AG04450 (cell line): ENCODE measurements around the gene WWC2. TPM values are rescaled to one million over a fixed set of nuclear protein-coding genes. Genes with fewer than 3 reads are reported as not detected.

Experiments used
- CTCF ChIA-PET: fragments of 300-600, 350-600 bp; formaldehyde crosslinking; extraction: SDS; loops from one replicate; lab custom pipeline; 2022; ENCODE audit warnings: antibody characterized with exemption, inconsistent platforms; lab: Charles Lee
- POLR2A ChIA-PET: fragments of 350-600 bp; formaldehyde crosslinking; extraction: SDS; loops from one replicate; lab custom pipeline; 2021; ENCODE audit warnings: antibody characterized with exemption, inconsistent platforms; lab: Yijun Ruan, JAX
- DNase-seq: peaks from one replicate; pipeline ENCODE4 v3.0.0-alpha.2; 2011; ENCODE audit warnings: low read depth, low spot score
- H3K27ac ChIP-seq: one replicate; pipeline ENCODE4 v1.5.1; 2012; ENCODE audit warnings: low read depth, low read length, control low read depth
- H3K27me3 ChIP-seq: one replicate; pipeline ENCODE4 v1.6.0; 2012; ENCODE audit warnings: low read length; ENCODE audit not compliant: control insufficient read depth, insufficient read depth
- H3K4me3 ChIP-seq: 2 replicates; pipeline ENCODE4 v1.5.1; 2011; ENCODE audit warnings: mild to moderate bottlenecking, low read depth, low read length, control low read depth
- H3K9me3 ChIP-seq: 2 replicates; pipeline ENCODE4 v1.5.1; 2012; ENCODE audit warnings: low read length; ENCODE audit not compliant: control insufficient read depth, insufficient read depth
- polyA plus RNA-seq: library from polyadenylated mRNA; depleted of rRNA; stranded (reverse); fragments of >200 nt; gene quantifications from 2 replicates; pipeline ENCODE4 v1.2.3, GENCODE V29; 2011
- TF ChIP-seq, protein P1 (sequence below): IDR thresholded peaks from 2 replicates; pipeline ENCODE4 v1.5.1; 2011; ENCODE audit warnings: low read depth, low read length, control low read depth, inconsistent platforms

Gene WWC2
- polyA plus RNA-seq, 1 experiment: 43.6 TPM

DNA sequence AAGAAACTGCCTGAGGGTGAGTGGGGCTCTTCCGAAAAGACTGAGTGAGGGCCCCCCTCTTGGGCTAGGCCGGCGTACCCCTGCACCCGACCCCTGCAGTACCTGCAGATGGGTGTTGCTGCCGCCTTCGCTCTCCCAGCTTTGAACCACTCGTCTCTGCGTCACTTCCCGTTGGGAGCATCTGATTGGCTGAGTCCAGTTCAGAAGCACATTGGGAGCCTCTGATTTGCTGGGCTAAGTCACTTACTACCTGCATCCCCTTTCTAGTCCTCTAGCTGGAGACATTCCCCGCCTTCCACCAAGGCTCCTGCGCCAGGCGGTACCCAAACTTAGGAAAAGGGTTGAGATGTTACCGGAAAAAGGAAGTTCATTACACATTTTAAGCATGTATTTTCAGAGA is 20.4 kb upstream of the WWC2 start:
- CTCF ChIA-PET: interaction anchor here (0.7 kb wide), 2 partner anchors 141 to 171 kb away, joined by 3 to 5 read pairs; no protein-coding TSS in a partner anchor
- Histone ChIP-seq H3K4me3 (no peak overlapping the region), H3K27ac (no peak overlapping the region), H3K9me3 (no peaks in the 10 kb centered on the region; the same call in 1 of the 2 replicates), H3K27me3 (no peaks in the 10 kb centered on the region)
- TF ChIP-seq, protein P1, sequence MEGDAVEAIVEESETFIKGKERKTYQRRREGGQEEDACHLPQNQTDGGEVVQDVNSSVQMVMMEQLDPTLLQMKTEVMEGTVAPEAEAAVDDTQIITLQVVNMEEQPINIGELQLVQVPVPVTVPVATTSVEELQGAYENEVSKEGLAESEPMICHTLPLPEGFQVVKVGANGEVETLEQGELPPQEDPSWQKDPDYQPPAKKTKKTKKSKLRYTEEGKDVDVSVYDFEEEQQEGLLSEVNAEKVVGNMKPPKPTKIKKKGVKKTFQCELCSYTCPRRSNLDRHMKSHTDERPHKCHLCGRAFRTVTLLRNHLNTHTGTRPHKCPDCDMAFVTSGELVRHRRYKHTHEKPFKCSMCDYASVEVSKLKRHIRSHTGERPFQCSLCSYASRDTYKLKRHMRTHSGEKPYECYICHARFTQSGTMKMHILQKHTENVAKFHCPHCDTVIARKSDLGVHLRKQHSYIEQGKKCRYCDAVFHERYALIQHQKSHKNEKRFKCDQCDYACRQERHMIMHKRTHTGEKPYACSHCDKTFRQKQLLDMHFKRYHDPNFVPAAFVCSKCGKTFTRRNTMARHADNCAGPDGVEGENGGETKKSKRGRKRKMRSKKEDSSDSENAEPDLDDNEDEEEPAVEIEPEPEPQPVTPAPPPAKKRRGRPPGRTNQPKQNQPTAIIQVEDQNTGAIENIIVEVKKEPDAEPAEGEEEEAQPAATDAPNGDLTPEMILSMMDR: no peak
- POLR2A ChIA-PET: no interaction called here
- no peak for DNase-seq

DNA sequence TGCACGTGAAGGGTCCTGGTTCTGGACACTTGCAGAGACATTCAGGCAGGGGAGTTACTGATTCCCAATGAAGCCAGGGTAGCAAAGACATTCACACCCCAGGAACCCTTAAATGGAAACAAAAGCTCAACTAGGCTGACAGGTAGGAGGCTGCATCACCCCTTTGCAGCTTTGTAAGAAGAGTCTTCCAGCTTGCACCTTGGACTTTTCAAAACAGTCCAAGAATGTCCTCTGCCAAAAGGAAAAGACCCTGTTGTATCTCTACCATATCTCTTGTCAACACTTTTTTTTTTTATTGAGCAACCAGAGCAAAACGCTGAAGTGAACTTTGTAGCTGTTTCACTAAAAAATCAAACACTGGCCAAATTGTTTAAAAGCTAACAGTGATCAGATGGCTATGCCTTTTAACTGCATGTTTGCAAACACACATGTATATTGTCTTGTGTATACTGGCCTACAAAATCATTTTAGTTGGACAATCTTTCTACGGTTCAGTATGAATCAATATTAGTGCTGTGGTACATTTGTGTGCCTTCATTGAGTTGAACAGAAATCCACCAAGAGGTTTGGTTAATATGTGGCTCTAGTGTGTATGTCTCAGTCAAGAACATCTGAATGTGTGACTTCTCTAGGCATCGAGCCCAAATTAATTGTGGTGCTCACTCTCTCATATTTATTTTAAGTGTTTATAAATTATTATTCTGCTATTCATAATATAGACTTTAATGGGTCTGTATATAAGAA is 18.5 kb upstream of the WWC2 start:
- no peak overlapping the region for H3K27ac ChIP-seq
- no peak for DNase-seq
- TF ChIP-seq, protein P1: no peak
- ChIA-PET CTCF (interaction anchor here (1.0 to 1.4 kb wide), 3 partner anchors 142 to 181 kb away, joined by 3 to 5 read pairs (median 3); no protein-coding TSS in a partner anchor), POLR2A (interaction anchor here (1.4 kb wide), 1 partner anchor 18 kb away, joined by 5 read pairs; the partner anchor contains the start of gene WWC2)
- H3K9me3 ChIP-seq: no peaks in the 10 kb centered on the region; the same call in 1 of the 2 replicates
- no peak overlapping the region for H3K4me3 ChIP-seq
- no peaks in the 10 kb centered on the region for H3K27me3 ChIP-seq

DNA sequence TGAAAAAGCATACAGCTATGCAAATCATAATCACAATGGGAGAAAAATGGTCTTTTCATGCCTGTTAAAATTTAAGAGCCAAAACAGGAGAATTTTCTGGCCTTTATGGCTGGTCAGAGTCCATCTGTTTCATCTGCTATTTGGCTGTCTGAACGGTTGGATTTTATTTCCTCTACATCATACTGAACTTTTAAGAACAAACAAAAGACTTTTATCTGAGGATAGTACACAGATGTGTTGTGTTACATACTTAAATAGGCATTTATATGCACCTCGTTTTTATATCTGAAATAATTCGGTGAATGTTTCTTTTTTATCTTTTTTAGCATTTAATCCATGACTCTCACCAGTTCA is 18.0 kb upstream of the WWC2 start:
- DNase-seq: no peak
- ChIA-PET CTCF (interaction anchor here (1.0 to 1.4 kb wide), 3 partner anchors 143 to 181 kb away, joined by 3 to 5 read pairs (median 3); no protein-coding TSS in a partner anchor), POLR2A (interaction anchor here (1.4 kb wide), 1 partner anchor 17 kb away, joined by 5 read pairs; the partner anchor contains the start of gene WWC2)
- no peaks in the 10 kb centered on the region for H3K27me3 ChIP-seq
- no peak overlapping the region for H3K27ac ChIP-seq
- no peaks in the 10 kb centered on the region; the same call in 1 of the 2 replicates for H3K9me3 ChIP-seq
- TF ChIP-seq, protein P1: no peak
- no peak overlapping the region for H3K4me3 ChIP-seq

DNA sequence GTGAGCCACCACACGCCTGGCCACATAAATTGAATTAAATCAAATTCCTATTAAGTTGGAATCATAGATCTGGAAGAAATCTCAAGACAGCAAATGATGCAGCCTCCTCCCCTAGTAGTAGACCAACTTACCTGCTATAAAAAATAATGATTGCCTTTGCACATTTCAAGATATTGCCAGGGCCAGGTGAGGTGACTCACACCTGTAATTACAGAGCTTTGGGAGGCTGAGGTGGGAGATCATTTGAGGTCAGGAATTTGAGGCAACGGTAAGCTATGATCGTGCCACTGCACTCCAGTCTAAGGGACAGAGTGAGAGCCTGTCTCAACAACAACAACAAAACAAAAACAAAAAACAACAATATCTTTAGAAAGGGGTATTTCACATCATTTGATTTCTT is 17.0 kb upstream of the WWC2 start:
- TF ChIP-seq, protein P1: no peak
- H3K27me3 ChIP-seq: no peaks in the 10 kb centered on the region
- ChIA-PET POLR2A (no interaction called here), CTCF (interaction anchor here (0.6 to 1.7 kb wide), 3 partner anchors 8 to 180 kb away, joined by 4 to 11 read pairs (median 5); no protein-coding TSS in a partner anchor)
- DNase-seq: no peak
- no peaks in the 10 kb centered on the region; the same call in 1 of the 2 replicates for H3K9me3 ChIP-seq
- no peak overlapping the region for H3K4me3 ChIP-seq
- no peak overlapping the region for H3K27ac ChIP-seq
